ENCODE measurements around the gene MTMR10. TPM values are rescaled to one million over a fixed set of nuclear protein-coding genes. Genes with fewer than 3 reads are reported as not detected.

The MTMR10 gene, protein sequence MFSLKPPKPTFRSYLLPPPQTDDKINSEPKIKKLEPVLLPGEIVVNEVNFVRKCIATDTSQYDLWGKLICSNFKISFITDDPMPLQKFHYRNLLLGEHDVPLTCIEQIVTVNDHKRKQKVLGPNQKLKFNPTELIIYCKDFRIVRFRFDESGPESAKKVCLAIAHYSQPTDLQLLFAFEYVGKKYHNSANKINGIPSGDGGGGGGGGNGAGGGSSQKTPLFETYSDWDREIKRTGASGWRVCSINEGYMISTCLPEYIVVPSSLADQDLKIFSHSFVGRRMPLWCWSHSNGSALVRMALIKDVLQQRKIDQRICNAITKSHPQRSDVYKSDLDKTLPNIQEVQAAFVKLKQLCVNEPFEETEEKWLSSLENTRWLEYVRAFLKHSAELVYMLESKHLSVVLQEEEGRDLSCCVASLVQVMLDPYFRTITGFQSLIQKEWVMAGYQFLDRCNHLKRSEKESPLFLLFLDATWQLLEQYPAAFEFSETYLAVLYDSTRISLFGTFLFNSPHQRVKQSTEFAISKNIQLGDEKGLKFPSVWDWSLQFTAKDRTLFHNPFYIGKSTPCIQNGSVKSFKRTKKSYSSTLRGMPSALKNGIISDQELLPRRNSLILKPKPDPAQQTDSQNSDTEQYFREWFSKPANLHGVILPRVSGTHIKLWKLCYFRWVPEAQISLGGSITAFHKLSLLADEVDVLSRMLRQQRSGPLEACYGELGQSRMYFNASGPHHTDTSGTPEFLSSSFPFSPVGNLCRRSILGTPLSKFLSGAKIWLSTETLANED
- total RNA-seq (2014; rRNA removed; shearing (Covaris generic)), result 10.8 and 12.0 TPM in 2 replicates

- DNase-seq (ENCODE audit: low spot score), result peak; percentile 59
- in situ Hi-C loops (cut with HindIII; ENCODE audit: low sequenced_read_pairs), result no loop called here
These were observed at the start of gene MTMR10 for GRCh38 chr15:30991255-30992235. TSS of gene MTMR10 (minus strand) at chr15:30991628. CDS start at chr15:30991506, 122 bp downstream.

DNA sequence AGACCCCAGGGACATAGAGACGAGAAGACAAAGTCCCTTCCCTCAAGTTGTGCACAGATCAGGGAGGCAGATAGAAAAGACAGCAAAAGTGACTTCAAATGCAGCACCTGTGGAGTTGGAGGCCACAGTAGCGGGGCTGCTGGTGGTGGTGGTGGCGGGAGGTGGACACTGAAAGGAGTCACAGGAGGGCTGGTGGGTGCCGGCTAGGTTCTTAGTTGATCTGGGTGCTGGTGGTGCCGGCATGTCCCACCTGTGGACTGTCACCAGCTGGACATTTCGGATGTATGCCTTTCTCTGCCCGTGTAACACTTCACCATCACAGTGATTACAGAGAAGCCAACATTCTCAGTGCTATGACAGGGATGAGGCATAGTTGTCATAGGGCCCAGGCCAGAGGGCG, 49.2 kb upstream of the MTMR10 start:
- in situ Hi-C loops (cut with HindIII; ENCODE audit: low sequenced_read_pairs), result no loop called here
- DNase-seq (ENCODE audit: low spot score), result no peak

- DNase-seq (ENCODE audit: low spot score), result no peak
- in situ Hi-C loops (cut with HindIII; ENCODE audit: low sequenced_read_pairs), result no loop called here
These were observed 48.5 kb upstream of the MTMR10 start for GRCh38 chr15:31039961-31040360.

GRCh38 chr15:31037731-31038477, 46.5 kb upstream of the MTMR10 start:
- no peak for DNase-seq (ENCODE audit: low spot score)
- in situ Hi-C loops (cut with HindIII; ENCODE audit: low sequenced_read_pairs), result no loop called here

GRCh38 chr15:31036783-31037182, 45.4 kb upstream of the MTMR10 start:
- no peak for DNase-seq (ENCODE audit: low spot score)
- in situ Hi-C loops (cut with HindIII; ENCODE audit: low sequenced_read_pairs), result no loop called here

DNA sequence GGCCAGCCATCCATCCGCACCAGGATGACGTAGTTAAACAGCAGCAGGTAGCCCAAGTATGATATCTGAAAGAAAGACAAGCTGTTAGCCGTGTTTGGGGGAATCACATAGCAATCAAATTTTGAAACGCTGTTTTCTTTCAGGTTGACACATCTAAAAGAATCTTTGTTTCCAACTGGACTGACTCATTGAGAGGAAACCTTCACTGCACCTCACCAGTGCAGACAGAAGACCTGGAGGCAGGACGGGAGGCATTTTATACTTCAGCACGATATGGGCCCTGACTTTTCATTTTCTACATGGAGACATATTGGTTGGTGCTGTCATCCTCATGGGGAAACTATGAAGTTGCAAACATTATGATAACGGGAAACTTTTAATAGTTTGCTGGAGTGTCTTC, 44.2 kb upstream of the MTMR10 start:
- in situ Hi-C loops (cut with HindIII; ENCODE audit: low sequenced_read_pairs), result no loop called here
- no peak for DNase-seq (ENCODE audit: low spot score)

DNA sequence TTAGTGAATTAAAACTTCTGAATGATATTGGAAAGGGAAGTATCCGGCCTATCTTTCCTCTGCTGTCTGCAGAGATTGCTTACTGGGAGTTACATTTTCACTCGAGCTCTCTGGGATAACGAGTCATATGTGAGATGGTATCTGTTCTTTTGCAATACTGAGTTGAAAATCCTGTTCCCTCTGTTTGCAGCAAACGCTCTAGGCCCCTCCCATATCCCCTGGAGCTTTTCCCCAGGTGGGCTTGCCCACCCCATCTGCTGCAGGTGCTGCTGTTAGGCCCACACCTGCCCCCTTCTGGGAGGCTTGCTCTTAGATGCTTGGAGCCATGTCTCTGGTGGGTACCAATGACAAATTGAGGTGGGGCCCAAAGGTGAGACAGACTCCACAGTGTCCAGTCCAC, 42.7 kb upstream of the MTMR10 start:
- in situ Hi-C loops (cut with HindIII; ENCODE audit: low sequenced_read_pairs), result no loop called here
- DNase-seq (ENCODE audit: low spot score), result no peak

DNA sequence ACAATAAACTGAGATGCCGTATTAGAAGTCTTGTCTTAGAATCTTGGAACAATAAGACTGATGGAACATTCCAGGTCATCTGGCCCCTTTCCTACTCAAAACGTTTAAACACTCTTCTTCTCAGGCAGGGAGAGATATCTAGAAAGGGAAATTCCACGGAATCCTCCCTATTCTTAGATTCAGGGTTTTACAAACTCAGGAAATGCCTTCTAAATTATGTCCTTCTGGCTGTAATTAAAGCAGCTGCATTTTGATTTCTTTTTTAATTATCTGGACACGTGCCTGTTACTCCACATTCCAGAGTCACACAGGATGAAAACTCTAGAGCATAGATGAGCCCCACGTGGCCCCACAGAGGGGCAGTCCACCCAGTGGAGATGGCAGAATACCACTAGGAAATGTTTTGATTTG, 41.5 kb upstream of the MTMR10 start:
- DNase-seq (ENCODE audit: low spot score), result no peak
- in situ Hi-C loops (cut with HindIII; ENCODE audit: low sequenced_read_pairs), result no loop called here

- DNase-seq (ENCODE audit: low spot score), result no peak
- in situ Hi-C loops (cut with HindIII; ENCODE audit: low sequenced_read_pairs), result no loop called here
These were observed 40.1 kb upstream of the MTMR10 start for GRCh38 chr15:31031471-31032067.

GRCh38 chr15:31027910-31028578, 36.6 kb upstream of the MTMR10 start:
- peak; percentile 27 for DNase-seq (ENCODE audit: low spot score)
- in situ Hi-C loops (cut with HindIII; ENCODE audit: low sequenced_read_pairs), result no loop called here

GRCh38 chr15:31025996-31026395, 34.6 kb upstream of the MTMR10 start:
- in situ Hi-C loops (cut with HindIII; ENCODE audit: low sequenced_read_pairs), result no loop called here
- no peak for DNase-seq (ENCODE audit: low spot score)

DNA sequence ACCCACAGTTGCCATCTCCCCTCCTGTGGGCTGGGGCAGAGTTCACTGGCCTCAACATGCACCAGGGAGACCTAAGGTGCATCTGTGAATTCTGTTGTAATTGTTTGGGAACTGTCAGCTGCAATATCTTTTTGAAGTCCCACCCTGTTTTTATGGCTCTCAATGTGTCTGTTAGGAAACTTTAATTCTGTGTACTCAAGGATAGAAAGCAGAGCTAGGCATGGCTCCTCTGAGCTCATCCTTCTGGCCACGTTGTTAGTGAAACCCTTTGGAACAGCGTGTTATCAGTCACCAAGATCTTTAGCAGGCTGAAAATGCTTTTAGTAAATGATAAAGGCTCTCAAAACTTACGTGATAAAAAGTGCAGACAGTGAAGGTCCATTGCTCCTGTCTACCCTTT, 33.6 kb upstream of the MTMR10 start:
- in situ Hi-C loops (cut with HindIII; ENCODE audit: low sequenced_read_pairs), result no loop called here
- DNase-seq (ENCODE audit: low spot score), result no peak

DNA sequence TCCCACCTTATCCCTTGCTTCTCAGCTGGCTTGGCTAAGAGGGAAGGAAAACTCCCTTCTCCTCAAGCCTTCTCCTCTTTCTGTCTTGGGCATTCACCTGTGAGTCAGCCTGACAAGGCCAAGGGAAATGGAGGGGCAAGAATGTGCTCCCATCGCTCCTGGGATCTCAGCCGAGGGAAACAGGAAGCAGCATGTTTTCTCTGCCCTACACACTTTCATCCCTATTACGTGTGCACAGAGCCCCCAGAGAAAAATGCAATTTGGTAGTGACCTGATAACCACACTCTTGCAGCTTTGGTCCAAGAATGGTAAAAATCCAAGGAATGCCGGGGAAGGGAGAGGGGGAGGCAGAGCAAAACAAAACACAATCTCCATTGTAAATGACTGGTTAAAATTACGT, 32.9 kb upstream of the MTMR10 start:
- in situ Hi-C loops (cut with HindIII; ENCODE audit: low sequenced_read_pairs), result no loop called here
- no peak for DNase-seq (ENCODE audit: low spot score)

- DNase-seq (ENCODE audit: low spot score), result no peak
- in situ Hi-C loops (cut with HindIII; ENCODE audit: low sequenced_read_pairs), result no loop called here
These were observed 32.4 kb upstream of the MTMR10 start for GRCh38 chr15:31023841-31024240.

- DNase-seq (ENCODE audit: low spot score), result no peak
- in situ Hi-C loops (cut with HindIII; ENCODE audit: low sequenced_read_pairs), result no loop called here
These were observed 29.7 kb upstream of the MTMR10 start for GRCh38 chr15:31021067-31021665.

DNA sequence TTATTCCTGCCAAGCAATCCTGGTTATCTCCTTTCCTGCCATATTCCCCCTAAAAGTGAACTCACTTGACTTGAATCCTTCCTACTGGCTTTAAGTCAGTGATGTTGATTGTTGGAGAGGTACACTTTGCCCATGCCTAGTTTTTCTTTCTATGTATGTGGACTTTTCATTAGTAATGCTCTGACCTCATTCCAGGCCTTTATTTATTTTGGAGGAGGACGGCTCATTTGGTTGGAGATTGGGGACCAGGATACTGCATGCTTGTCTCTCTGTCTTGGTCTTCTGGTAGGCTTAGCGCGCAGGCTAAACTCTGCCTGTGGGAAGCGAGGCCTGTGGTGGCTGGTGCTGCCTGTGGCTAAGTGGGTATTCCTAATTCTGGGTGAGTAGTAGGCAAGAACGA, 29.1 kb upstream of the MTMR10 start:
- in situ Hi-C loops (cut with HindIII; ENCODE audit: low sequenced_read_pairs), result no loop called here
- DNase-seq (ENCODE audit: low spot score), result no peak

DNA sequence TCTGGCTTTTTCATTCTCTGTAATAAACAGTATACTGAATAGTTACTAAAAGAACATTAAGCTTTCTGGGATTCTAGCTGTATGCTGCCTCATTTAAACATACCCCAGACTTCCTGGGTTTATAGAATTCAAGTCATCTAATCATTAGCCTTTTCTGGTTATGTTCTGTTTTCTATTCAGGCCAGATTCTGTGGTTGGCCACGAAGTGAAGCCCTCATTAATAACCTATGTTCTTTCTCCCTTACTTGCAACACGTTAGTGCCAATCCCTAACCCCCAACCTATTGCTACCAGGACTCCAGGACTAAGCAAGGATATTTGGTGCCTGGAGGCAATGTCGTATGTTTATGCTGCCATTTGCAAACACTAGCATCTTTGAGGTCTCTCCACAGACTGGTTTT, 28.6 kb upstream of the MTMR10 start:
- no peak for DNase-seq (ENCODE audit: low spot score)
- in situ Hi-C loops (cut with HindIII; ENCODE audit: low sequenced_read_pairs), result no loop called here
